Panc1 (cell line): ENCODE measurements around the gene LHB. TPM values are rescaled to one million over a fixed set of nuclear protein-coding genes. Genes with fewer than 3 reads are reported as not detected.
"Not testable (repeated sequence)": the region's sequence is repeated elsewhere in the genome, so short reads cannot be mapped to it uniquely, and the experiment has no call there.

Experiments
- ATAC-seq: fragments of 200-7000 bp; cut with Tn5 transposase; 2 replicates; pipeline ENCODE4 v1.9.1; 2020; ENCODE audit warnings: mild to moderate bottlenecking, moderate library complexity
- BruUV-seq: library from RNA; stranded (reverse); fragments of 400-500 nt; replicated peaks from 2 replicates; lab custom pipeline; 2021; lab: Mats Ljungman, UMichigan
- CTCF ChIA-PET: fragments of 300-600 bp; sonication (Branson Sonifier 250); formaldehyde crosslinking; loops from one replicate; lab custom pipeline; 2022; ENCODE audit warnings: antibody characterized with exemption; lab: Charles Lee
- POLR2A ChIA-PET: fragments of 300-600 bp; sonication (Branson Sonifier 250); formaldehyde crosslinking; loops from one replicate; lab custom pipeline; 2022; ENCODE audit warnings: antibody characterized with exemption; lab: Charles Lee
- DNase-seq: peaks from one replicate; pipeline ENCODE4 v3.0.0-alpha.2; 2010; ENCODE audit warnings: low read depth, low spot score
- H3K27ac ChIP-seq: 2 replicates; pipeline ENCODE4 v1.5.1; 2011; ENCODE audit warnings: mild to moderate bottlenecking, low read length, inconsistent platforms
- H3K27me3 ChIP-seq: fragments of 200-500 bp; sonication (Bioruptor generic); 2 replicates; pipeline ENCODE4 v1.6.0; 2014; ENCODE audit warnings: low read length, inconsistent platforms; ENCODE audit not compliant: control insufficient read depth, insufficient read depth
- H3K36me3 ChIP-seq: fragments of 200-500 bp; sonication (Bioruptor generic); 2 replicates; pipeline ENCODE4 v1.5.1; 2014; ENCODE audit warnings: inconsistent platforms, mild to moderate bottlenecking, low read length, moderate library complexity; ENCODE audit not compliant: control insufficient read depth, insufficient read depth
- H3K4me1 ChIP-seq: 2 replicates; pipeline ENCODE4 v1.5.1; 2011; ENCODE audit warnings: inconsistent platforms, mild to moderate bottlenecking, low read length, moderate library complexity; ENCODE audit not compliant: control insufficient read depth, insufficient read depth
- H3K4me3 ChIP-seq, 2 experiments: 2 replicates each; pipeline ENCODE4 v1.5.1; 2011 to 2012; ENCODE audit warnings: low read depth in 2 of 2, low read length in 2 of 2, mild to moderate bottlenecking in 2 of 2, inconsistent platforms in 1 of 2, moderate library complexity in 1 of 2
- H3K9me3 ChIP-seq: fragments of 200-500 bp; sonication (Bioruptor generic); 2 replicates; pipeline ENCODE4 v1.5.1; 2014; ENCODE audit warnings: low read depth, mild to moderate bottlenecking, inconsistent platforms, low read length, moderate library complexity; ENCODE audit not compliant: control insufficient read depth, insufficient read depth
- TCF7L2 ChIP-seq: IDR thresholded peaks from 2 replicates; pipeline ENCODE4 v1.6.1; 2011; ENCODE audit warnings: mild to moderate bottlenecking, low read depth, low read length, inconsistent platforms
- in situ Hi-C: cut with HindIII; loops from 2 replicates; pipeline ENCODE4 v1.10.0; 2016; ENCODE audit warnings: low sequenced_read_pairs, low pct_unique_long_range_greater_than_20kb
- intact Hi-C: fragments of 100-400 bp; cut with micrococcal nuclease; formaldehyde crosslinking; loops from one replicate; pipeline ENCODE4 v1.10.0; 2022; ENCODE audit not compliant: unreplicated experiment
- total RNA-seq: library from RNA; stranded (reverse); gene quantifications from one replicate; pipeline ENCODE4 v1.2.1, GENCODE V29; 2021; ENCODE audit not compliant: unreplicated experiment
- TF ChIP-seq, protein P1 (sequence below): fragments of 450-650 bp; IDR thresholded peaks from 2 replicates; pipeline ENCODE4 v1.5.1; 2017; ENCODE audit warnings: mild to moderate bottlenecking

Gene LHB
- total RNA-seq, 1 experiment from 2014 or later = 0.39 TPM

DNA sequence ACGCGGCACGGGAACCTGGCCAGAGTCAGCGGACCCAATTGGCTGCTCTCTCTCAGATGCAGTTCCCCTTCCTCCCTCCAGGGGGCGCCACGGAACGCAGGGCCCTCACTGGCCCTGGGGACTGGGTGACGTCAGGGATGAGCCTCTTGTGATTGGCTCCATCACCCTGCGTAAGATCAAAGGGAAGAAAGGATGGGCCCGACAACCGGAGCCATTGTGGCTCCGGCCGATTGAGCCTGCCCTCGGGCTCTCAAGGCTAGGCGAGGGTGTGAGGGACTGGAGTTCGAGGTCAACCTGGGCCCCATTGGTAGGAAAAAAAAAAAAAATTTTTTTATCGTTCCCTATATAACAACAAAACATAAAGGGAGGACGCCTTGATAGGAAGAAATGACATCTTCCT lies 19.9 kb upstream of the LHB start, which contains the start of gene CGB1:
Gene CGB1 (minus strand): TSS at position 81 of the 400 bp plus-strand sequence. CDS start 184 bp downstream, outside the sequence.
- H3K4me1 ChIP-seq, H3K36me3 ChIP-seq, POLR2A ChIA-PET, H3K27ac ChIP-seq, intact Hi-C loops, ATAC-seq, H3K27me3 ChIP-seq, H3K9me3 ChIP-seq, BruUV-seq, DNase-seq, CTCF ChIA-PET, in situ Hi-C loops, H3K4me3 ChIP-seq: not testable (repeated sequence)
- peak; percentile 54; the same call in 1 of the 2 replicates for TF ChIP-seq TCF7L2
- TF ChIP-seq, protein P1, sequence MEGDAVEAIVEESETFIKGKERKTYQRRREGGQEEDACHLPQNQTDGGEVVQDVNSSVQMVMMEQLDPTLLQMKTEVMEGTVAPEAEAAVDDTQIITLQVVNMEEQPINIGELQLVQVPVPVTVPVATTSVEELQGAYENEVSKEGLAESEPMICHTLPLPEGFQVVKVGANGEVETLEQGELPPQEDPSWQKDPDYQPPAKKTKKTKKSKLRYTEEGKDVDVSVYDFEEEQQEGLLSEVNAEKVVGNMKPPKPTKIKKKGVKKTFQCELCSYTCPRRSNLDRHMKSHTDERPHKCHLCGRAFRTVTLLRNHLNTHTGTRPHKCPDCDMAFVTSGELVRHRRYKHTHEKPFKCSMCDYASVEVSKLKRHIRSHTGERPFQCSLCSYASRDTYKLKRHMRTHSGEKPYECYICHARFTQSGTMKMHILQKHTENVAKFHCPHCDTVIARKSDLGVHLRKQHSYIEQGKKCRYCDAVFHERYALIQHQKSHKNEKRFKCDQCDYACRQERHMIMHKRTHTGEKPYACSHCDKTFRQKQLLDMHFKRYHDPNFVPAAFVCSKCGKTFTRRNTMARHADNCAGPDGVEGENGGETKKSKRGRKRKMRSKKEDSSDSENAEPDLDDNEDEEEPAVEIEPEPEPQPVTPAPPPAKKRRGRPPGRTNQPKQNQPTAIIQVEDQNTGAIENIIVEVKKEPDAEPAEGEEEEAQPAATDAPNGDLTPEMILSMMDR = peak; percentile 80

DNA sequence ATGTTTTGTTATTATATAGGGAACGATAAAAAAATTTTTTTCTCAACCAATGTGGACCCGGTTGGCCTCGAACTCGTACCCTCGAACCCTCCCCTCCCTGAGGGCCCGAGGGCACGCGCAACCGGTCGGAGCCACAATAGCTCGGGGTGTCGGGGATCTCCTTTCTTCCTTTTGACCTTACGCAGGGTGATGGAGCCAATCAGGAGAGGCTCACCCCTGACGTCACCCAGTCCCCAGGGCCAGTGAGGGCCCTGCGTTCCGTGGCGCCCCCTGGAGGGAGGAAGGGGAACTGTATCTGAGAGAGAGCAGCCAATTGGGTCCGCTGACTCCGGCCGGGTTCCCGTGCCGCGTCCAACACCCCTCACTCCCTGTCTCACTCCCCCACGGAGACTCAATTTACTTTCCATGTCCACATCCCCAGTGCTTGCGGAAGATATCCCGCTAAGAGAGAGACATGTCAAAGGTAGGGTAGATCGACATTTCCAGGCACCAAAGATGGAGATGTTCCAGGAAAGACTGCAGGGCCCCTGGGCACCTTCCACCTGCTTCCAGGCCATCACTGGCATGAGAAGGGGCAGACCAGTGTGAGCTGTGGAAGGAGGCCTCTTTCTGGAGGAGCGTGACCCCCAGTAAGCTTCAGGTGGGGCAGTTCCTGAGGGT lies 14.9 kb upstream of the LHB start, which contains the start of gene CGB2:
Gene CGB2 (plus strand): TSS at position 249 of the 660 bp plus-strand sequence. CDS start 206 bp downstream, at position 455.
- in situ Hi-C loops, BruUV-seq, POLR2A ChIA-PET, H3K36me3 ChIP-seq, intact Hi-C loops, H3K27me3 ChIP-seq, H3K4me3 ChIP-seq, DNase-seq, CTCF ChIA-PET, ATAC-seq, H3K27ac ChIP-seq, H3K9me3 ChIP-seq, H3K4me1 ChIP-seq: not testable (repeated sequence)
- TF ChIP-seq, protein P1 = peak; percentile 69

DNA sequence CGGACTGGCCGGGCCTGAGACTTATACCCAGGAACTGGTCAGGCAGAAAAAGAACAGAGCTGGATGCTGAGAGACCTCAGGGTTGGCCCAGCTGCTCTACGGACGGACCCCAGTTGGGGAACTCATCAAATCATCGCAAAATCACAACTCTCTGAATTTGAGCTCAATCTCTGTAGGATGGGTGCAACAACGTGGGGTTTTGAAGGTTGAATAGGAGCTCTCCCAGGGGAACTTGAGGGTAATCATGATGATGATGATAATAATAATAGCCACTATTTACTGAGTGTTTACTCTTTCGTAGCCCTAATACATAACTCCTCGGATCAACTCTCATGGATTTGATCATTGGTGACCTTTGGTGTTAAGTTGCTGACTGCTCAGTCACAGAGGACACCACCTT lies 13.4 kb upstream of the LHB start:
- H3K4me3 ChIP-seq, POLR2A ChIA-PET, H3K9me3 ChIP-seq, H3K27ac ChIP-seq, intact Hi-C loops, BruUV-seq, DNase-seq, H3K4me1 ChIP-seq, in situ Hi-C loops, H3K36me3 ChIP-seq, CTCF ChIA-PET, H3K27me3 ChIP-seq, ATAC-seq: not testable (repeated sequence)

DNA sequence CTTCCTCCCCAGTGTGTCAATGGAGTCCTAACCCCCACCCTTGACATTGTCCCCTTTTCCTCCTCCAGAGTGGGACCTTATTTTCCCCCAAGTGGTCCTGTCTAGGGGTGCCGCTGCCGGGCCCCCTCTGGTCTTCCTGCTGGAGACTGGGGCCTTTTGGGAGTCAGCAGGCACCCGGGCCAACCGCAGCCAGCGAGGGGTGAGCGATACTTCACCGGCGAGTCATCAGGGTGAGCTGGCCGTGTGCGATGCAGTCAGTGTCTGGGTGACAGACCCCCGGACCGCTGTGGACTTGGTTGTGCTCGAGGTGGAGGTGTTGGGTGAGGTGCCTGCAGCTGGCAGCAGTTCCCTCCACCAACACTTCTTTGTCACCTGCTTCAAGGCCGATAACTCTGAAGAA lies 12.9 kb upstream of the LHB start:
- POLR2A ChIA-PET, ATAC-seq, H3K4me3 ChIP-seq, DNase-seq, in situ Hi-C loops, intact Hi-C loops, H3K9me3 ChIP-seq, H3K4me1 ChIP-seq, BruUV-seq, CTCF ChIA-PET, H3K36me3 ChIP-seq, H3K27ac ChIP-seq, H3K27me3 ChIP-seq: not testable (repeated sequence)

DNA sequence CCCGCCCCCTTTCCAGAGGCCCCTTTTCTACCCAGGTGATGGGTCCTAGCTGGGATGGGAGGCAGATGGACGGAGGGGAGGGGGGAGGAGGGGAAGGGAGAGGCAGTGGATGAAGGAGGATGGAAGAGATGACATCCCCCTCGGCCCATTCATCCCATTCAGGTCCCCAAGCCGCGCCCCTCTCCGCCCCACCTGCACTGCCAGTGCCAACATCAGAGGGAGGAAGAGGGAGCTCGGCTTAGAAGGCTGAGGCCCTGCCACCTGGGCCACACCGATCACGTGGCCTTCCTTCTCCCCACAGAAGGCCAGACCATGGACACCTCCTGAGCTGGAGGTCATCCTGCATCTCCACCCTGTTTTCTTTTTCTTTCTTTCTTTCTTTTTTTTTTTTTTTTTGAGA lies 11.8 kb upstream of the LHB start:
- H3K4me1 ChIP-seq, ATAC-seq, H3K4me3 ChIP-seq, DNase-seq, H3K27ac ChIP-seq, BruUV-seq, CTCF ChIA-PET, H3K27me3 ChIP-seq, H3K36me3 ChIP-seq, intact Hi-C loops, POLR2A ChIA-PET, H3K9me3 ChIP-seq, in situ Hi-C loops: not testable (repeated sequence)

DNA sequence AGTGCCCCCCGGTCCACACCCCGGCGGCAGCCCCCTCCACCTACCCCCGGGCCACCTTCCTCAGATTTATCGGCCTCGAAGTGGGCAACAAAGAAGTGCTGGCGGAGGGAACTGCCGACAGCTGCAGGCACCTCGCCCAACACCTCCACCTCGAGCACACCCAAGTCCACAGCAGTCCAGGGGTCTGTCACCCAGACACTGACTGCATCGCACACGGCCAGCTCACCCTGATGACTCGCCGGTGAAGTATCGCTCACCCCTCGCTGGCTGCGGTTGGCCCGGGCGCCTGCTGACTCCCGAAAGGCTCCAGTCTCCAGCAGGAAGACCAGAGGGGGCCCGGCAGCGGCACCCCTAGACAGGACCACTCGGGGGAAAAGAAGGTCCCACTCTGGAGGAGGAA lies 8.7 kb upstream of the LHB start:
- ATAC-seq, CTCF ChIA-PET, H3K4me3 ChIP-seq, H3K4me1 ChIP-seq, H3K27ac ChIP-seq, BruUV-seq, H3K27me3 ChIP-seq, H3K36me3 ChIP-seq, intact Hi-C loops, POLR2A ChIA-PET, H3K9me3 ChIP-seq, DNase-seq, in situ Hi-C loops: not testable (repeated sequence)
